HPDE6-E6E7 (cell line): ENCODE data around the gene ROCK2.
"Not testable (repeated sequence)": the region's sequence is repeated elsewhere in the genome, so short reads cannot be mapped to it uniquely, and the experiment has no call there.

Experiments
- DNase-seq: peaks from one replicate; pipeline ENCODE4 v3.0.0; 2011; ENCODE audit warnings: missing footprints; ENCODE audit errors: extremely low spot score

Gene ROCK2

DNA sequence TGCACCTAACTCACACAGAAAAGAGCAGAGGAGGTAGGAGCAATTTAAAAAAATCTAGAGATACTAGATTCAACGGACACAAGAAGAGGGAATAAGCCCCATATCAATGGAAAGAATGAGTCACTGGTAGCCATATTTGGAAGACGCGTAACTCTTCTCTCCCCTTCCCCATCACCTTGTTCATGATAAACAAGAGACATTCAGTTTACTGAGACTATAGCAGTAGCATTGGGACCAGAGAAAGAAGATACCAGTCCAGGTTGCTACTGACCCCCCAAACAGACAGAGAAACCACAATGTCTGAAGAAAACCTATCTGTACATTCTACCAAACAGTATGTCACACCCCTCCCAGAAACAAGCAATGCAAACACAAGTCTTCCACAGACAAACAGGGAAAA, 108.1 kb downstream of the ROCK2 start:
- DNase-seq: no peak

DNA sequence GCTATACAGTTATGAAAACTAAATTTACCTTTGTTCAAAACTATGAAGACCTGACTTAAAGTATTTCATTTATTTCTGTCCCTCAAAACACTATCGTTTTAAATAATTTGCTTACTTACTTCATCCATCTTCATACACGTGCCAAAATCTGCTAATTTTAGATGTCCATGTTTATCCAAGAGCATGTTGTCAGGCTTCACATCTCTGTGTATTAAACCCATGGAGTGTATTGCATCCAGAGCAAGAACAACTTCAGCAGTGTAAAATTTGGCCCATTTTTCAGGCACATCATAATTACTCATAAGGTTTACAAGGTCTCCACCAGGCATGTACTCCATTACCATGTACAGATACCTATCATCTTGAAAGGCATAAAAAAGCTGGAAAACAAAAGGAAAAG, 108.9 kb downstream of the ROCK2 start:
- no peak for DNase-seq

DNA sequence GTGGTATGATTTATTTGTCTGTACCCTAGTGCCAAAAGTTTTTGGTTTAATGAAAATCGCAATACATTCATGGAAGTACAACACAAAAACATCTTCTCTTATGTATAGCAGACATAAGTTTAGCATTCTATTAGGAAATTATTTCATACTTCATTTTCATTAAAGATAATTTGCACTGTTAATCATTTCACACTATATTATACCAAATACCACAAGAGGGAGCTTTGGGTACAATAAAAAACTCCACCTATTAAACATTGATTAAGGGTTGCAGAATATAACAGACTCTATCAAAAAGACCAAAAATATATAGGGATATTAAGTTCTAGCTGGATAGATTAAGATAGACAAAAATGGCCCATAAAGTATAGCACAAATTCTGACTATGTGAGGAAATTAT, 110.1 kb downstream of the ROCK2 start:
- DNase-seq: no peak

DNA sequence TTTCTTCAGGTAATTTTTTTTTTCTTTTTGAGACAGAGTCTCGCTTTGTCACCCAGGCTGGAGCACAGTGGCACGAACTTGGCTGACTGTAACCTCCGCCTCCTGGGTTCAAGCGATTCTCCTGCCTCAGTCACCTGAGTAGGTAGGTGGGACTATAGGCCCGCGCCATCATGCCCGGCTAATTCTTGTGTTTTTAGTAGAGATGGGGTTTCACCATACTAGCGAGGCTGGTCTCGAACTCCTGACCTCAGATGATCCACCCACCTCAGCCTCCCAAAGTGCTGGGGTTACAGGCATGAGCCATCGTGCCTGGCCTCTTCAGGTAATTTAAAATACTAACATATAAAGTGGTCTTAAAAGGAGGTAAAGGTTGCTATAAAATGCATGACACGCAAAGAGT, 113.2 kb downstream of the ROCK2 start:
- not testable (repeated sequence) for DNase-seq

DNA sequence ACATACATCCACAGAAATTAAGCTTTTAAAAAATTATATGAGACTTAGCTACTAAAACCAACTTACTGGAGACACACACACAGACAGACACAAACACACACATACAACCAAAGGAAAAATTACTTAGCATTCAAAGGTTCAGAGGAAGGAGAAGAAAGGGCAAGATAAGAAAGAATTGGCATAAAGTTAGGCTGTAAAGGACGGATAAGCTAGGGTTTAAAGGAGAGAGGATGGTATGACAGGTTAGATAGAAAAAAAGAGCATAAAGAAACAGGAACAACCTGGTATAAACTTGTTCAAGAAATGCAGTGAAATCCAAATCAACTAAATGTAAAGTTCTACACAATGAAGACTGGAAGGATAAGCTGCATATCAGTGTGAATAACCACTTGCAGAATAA, 115.7 kb downstream of the ROCK2 start:
- no peak for DNase-seq

DNA sequence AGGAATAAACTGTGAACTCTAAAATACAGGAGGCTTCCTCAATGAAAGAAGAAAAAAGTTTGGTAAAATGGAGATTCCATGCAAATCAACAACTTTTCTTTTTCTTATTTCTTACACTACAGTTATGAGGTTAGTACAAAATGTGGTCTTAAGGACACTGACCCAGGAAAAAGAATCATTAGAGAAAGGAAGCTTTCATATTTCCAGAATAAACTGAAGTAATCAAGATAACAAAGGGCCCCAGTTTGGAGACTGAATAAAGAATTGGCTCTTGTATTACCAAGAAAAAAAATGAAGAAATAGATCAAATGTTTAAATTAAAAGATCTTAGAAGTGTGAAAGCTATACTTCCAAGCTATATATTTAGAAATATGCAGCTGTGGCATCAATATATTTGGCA, 116.8 kb downstream of the ROCK2 start:
- DNase-seq: no peak

DNA sequence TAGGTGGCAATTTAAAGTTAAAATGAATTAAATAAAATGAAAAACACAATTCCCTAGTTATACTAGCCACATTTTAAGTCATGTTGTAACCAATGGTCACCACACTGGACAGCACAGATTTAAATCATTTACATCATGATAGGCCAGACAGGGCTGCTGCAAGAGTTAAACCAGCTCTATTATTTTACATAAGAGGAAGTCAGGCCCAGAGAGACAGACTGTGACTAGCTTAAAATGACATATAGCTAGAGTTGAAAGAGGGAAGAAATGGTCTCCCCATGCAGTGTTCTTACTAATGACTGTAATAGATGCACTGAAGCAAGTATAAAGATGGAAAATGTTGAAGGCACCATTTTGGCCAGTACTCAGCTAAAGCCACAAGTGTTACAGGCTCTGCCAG, 119.5 kb downstream of the ROCK2 start:
- DNase-seq: no peak

DNA sequence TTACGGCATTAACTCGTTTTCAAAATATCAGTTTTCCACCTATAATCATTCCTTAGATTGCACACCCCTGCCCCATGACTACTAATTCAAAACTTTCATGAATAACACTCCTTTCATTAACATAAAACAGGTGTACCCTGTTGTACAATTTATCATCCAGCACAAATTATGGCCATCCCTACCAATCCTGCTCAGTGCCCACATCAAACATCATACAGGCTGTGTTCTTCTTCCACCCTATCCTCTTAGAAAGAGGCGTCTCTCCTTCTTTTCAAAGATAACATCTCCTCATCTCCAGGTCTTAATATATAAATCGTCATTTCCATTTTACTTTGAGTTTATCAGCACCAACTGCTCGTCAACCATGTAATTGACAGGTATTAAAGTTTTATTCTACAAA, 121.6 kb downstream of the ROCK2 start:
- DNase-seq: no peak

DNA sequence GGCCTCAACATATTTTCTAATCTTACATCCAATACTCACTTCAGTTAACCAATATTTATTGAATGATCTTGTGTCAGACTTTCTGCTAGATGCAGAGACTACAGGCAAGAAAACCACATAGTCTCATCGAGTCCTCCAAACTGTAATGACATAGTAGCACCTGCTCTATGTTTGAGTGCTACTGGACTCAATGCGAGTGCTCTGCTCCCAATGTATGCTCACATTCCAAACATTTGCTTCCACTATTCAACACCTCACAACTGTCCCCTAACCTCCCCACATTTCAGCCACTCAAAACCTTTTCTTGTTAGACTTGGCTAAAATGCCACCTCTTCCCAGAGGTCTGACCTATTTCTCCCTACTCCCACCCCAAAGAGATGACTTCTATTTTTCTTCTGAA, 124.0 kb downstream of the ROCK2 start:
- no peak for DNase-seq

DNA sequence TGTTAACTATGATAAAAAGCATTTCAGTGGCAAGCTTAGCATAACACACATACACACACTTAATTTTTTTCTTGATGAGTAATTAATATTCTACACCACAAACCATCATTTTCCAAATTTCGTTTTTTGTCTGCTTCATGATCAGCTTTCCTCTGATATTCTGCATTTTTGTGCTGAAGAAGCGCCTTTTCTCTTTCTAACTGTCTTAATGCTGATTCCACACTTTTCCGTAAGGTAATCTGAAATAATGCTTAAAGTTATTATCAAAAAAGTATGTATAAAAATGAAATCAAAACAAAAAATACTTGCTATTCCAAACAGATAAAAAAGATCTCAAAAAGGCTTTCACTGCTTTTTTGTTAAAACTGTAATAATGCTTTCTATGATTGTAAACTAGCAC, 129.0 kb downstream of the ROCK2 start:
- no peak for DNase-seq

DNA sequence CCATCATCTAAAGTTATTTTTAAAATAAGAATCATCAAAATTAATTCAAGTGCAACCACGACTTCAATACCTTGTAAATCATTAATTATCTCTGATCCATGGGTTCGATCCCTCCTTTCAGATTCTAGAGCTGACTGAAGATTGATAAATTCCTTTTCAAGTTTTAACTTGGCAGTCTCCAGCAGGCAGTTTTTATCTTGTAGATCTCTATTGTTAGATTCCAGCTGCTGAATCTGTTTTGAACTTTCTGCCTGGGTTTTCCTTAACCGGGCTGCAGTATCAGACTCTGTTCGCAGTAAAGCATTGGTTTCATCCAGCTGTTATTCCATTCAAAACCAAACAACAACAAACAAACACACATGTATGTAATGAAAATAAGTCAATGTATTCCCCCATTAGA, 129.7 kb downstream of the ROCK2 start:
- no peak for DNase-seq

DNA sequence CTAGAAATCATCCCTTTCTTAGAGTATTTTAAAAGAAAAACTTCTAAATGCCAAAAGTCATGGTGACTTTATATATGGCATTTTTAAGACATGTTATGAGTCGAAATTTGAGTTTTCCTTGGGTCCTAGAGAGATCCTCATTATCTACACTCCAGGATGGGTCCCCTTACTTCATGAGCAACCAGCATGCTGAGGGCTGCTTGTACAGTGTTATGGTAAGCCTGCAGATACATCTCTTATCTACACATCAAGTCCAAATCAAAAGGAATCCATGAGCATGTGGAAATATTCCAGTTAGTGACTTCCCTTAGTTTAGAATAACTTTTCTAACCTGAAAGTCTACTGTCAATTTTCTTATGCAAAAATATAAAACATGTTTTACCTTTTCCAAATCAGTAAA, 130.5 kb downstream of the ROCK2 start:
- no peak for DNase-seq

DNA sequence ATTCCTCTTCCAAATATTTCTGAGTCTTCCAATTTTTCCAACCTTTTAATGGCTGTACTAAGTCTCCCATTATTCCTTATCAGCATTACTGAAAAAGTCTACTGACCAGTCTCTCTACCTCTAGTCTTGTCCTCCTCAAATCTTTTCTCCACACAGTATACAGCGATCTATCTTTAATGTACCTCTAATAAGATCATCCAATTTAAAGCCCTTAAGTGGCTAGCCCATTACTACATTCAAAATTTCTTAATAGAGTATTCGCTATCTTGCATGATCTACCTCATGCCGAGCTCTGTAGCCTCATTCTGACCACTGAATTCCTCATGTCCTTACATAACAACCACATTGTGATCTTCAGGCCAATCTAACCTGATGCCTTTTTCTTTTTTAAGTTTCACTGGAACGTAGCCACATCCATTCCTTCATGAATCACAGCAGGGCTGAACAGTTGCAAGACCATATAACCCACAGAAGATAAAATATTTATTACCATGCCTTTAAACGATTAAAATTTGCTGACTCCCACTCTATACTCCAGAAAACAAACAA, 131.3 kb downstream of the ROCK2 start:
- DNase-seq: no peak

DNA sequence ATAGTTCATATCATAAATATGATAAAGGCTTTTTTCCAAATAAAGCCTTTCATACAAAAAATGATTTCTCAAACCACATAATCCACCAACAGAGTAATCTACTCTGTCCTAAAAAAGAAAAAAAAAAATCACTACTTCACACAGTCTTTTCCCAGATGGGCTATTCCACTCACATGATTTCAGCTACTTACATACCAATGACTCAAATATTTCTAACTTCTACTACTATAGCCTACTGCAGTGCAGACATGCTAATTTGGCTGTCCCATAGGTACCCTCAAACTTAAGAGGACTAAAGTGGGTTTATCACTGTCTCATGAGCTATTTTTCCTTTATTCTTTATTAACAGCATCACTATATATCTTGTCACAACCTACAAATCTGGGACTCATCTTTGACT, 131.8 kb downstream of the ROCK2 start:
- DNase-seq: no peak

DNA sequence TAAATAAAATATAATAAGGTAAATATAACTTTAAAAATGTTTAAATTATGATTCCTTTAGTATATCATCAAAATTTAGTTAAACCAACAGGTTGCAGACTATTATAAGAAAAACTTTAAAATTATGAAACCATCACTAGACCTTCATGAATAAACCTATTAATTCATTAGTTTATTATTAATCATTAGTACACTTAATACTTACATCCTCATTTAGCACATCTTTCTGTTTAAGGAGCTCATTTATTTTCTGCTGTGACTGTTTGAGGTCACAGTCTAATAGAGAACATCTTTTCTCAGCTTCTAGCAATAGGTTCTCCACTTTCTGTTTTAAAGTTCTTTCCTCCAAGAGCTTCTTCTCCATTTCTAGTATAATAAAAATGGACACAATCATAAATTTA, 136.4 kb downstream of the ROCK2 start:
- no peak for DNase-seq

DNA sequence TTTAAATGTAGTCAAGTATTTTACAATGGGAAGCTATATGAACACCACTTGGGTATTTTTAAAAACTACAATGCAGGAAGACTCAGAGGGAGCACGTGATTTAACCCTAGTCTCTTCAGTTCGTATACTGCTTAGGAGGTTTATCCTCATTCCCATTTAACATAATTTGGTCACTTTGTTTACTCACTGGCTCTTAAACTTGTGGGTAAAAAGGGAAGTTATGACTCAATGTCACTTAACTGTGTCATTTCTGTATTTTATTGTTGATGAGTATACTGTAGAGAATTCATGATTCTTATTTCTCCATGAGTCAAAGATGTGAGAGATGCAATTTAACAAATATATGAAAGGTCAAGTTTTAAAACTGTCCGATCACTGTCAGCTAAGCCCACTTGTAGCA, 141.0 kb downstream of the ROCK2 start:
- DNase-seq: no peak

DNA sequence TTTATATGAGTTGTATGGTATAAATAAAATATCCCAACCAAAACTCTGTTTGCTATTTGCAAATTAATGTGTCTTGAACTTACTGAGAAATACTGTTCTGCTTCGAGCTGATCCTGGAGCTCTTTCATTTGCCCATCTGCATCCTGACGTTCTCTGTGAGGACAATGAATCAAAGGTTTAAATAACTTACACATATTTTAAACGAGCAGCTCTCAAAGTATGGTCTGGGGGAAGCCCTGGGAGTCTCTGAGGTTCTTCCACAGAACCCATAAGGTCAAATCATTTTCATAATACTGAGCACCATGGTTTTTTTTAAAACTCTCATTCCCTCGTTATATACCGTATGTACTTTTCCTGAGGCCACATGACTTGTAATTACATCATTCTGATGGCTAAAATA, 142.5 kb downstream of the ROCK2 start:
- no peak for DNase-seq

DNA sequence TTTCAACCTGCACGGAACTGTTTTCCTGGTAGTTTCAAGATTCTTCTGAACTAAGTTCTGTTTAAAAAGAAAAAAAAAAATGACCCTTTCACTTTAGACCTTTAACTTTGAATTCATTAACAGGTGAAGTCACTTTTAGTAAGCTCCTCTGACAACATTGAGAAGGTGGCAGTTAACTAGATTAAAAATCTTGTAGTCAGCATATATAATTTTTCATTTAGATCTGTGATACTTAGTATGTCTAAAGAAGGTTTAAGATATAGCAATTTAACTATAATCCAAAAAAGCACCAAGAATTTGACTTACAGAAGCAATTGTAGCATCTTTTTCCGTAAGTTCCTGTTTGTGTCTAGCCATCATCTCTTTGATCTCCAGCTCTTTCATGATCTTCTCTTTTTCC, 143.8 kb downstream of the ROCK2 start:
- DNase-seq: no peak

DNA sequence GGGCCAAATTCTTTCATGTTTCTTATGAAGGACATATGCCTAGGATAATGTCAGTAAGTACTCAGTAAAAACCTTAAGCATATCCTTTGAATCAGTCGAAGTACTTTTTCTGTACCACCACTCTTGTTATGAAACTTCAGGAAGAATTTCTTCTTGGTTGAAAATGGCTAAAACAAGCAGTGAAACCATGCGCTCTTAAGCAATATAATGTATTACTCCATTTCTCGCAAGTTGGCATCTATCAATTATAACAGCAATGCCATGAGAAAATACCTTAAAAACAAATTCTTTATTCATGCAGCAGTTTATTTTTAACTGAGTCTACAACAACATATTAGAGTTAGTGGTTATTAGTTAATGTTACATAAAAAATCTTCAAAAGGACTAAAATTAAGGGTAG, 148.2 kb downstream of the ROCK2 start:
- no peak for DNase-seq

DNA sequence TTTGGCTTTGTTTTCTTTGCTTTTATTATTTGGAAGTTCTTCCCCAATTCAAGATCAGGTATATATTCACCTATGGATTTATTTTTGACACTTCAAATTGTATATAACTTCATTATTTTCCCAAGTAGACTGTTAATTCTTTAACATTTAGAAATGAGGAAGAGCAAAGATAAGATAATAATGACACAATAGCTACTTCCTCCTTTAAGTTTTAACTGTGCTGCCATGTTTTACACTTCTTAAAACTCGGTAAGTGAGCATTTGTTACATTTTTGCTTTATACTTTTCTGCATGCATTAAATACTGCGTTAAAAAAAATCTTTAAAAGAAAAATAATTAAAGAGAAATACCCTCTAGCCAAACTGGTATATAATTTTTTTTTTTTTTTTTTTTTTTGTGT, 156.7 kb downstream of the ROCK2 start:
- DNase-seq: no peak

DNA sequence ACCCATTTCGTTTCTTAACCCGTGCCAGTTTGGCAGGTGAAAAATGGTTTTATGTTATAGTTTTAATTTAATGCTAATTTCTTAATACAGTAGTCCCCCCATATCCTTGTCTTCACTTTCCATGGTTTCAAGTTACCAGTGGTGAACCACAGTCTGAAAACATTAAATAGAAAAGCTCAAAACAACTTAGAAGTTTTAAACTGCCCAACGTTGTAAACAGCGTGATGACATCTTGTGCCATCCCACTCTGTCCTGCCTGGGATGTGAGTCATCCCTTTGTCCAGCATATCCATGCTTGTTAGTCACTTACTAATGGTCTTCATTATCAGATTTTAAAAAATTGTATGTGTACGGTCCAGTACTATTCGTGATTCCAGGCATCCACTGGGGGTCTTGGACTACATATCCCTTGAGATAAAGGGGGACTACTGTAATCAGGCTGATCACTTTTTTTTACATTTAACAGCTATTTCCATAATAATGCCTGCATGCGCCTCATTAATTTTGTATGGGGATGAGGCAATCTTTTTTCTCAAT, 157.3 kb downstream of the ROCK2 start:
- DNase-seq: no peak

DNA sequence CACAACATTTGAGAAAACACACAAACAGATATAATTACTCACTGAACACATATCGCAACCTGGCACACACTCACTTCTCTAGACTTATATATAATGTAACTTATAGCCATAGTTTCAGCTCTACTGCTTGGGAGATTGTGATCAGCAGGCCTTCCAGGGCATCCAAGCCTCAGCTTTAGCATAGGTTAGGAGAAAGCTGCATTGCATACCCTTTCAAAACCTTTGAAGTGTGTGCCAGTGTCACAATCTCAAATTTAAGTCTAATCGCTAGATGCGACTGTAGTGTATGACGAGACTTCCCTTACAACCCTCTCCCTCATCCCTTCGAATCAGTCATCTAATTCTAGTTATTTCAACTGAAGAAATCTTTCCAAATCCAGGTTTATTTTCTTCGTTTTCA, 158.3 kb downstream of the ROCK2 start:
- no peak for DNase-seq

DNA sequence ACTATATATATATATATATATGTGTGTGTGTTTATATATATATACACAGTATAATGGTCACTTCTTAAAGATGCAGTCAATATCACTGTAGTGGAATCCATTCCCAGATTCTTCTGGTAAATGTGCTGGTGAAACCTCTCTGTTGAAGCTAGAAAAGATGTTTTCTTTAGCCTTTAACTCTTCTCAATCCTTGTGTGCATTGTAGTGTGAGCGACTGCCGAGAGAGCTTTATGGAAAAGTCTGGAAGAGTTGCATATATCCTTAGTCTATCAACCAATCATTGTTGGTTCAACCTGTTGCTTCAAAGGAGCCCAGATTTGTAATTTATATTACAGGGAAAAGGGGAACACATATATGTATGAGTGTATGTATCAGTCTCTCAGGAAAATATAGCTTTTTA, 161.5 kb downstream of the ROCK2 start:
- no peak for DNase-seq

DNA sequence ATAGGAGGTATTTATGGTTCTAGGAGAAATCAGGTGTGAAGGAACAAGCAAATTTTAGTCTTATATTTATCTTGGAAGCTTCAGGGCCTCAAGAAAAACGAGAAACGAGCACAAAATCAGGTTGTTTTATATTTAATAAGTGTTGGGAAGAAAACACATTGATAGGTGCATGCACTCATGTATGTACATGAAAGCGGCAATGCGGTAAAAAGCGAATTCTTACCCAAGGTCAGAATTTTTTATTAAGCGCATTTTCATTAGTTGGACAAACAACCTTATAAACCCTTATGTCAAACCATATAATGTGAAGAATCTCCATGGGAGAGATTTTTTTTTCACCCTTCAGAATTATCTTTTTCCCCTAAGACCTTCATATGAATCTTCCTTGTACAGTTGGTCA, 163.8 kb downstream of the ROCK2 start:
- no peak for DNase-seq

DNA sequence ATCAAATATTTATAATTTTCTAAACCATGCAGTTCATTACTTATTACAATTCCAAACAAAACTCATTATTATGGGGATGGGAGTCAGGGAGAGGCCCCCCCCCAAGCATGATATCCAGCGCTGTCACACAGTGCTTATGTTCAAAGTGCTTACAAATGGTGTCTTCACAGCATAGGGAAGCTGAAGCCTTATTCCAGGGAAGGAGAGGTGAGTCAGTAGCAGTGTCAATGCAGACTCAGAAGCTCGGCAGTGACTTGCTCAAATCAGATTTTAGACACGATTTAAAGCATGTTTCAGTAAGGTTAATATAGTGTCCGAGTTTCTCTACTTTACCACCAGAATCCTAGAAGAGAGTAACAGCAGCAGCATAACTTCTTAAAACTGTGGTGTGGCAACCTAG, 164.5 kb downstream of the ROCK2 start:
- no peak for DNase-seq
